H1 (cell line): ENCODE results near the gene SHQ1. TPM values are rescaled to one million over a fixed set of nuclear protein-coding genes. Genes with fewer than 3 reads are reported as not detected.

ENCODE experiments used
- CTCF ChIA-PET: fragments of 300-600 bp; sonication (Branson Sonifier 250); formaldehyde crosslinking; loops from one replicate; lab custom pipeline; 2021; ENCODE audit not compliant: partially characterized antibody; lab: Charles Lee
- POLR2A ChIA-PET: fragments of 300-600 bp; sonication (Branson Sonifier 250); formaldehyde crosslinking; loops from one replicate; lab custom pipeline; 2021; ENCODE audit warnings: inconsistent platforms; ENCODE audit not compliant: partially characterized antibody; lab: Charles Lee
- DNase-seq, 2 experiments: peaks; one replicate each; pipeline versions ENCODE4 v3.0.0 to v3.0.0-alpha.2; 2010 to 2022; ENCODE audit warnings: low spot score in 2 of 2, low read depth in 1 of 2, mixed read lengths in 1 of 2
- FAIRE-seq: peaks from 2 replicates; lab custom pipeline; 2011; peaks lifted over from hg19 to GRCh38; lab: Jason Lieb, UNC
- H2AFZ ChIP-seq: 2 replicates; pipeline ENCODE4 v1.8.1; 2012; ENCODE audit warnings: low read length, inconsistent platforms
- H2AK5ac ChIP-seq: 2 replicates; pipeline ENCODE4 v1.6.1; 2013; ENCODE audit warnings: low read depth, low read length
- H2BK120ac ChIP-seq: replicated peaks from 2 replicates; pipeline ENCODE3; 2013; ENCODE audit warnings: low read depth, low read length, inconsistent platforms
- H2BK12ac ChIP-seq: 2 replicates; pipeline ENCODE4 v1.6.1; 2013; ENCODE audit warnings: low read depth, low read length
- H2BK15ac ChIP-seq: 2 replicates; pipeline ENCODE4 v1.6.1; 2013; ENCODE audit warnings: low read length
- H2BK20ac ChIP-seq: 2 replicates; pipeline ENCODE4 v1.6.1; 2013; ENCODE audit warnings: low read length
- H2BK5ac ChIP-seq: 2 replicates; pipeline ENCODE4 v1.6.1; 2013; ENCODE audit warnings: low read depth, low read length
- H3K14ac ChIP-seq: 2 replicates; pipeline ENCODE4 v1.6.1; 2013; ENCODE audit warnings: inconsistent platforms; ENCODE audit not compliant: insufficient read length
- H3K18ac ChIP-seq: 2 replicates; pipeline ENCODE4 v1.6.1; 2013; ENCODE audit warnings: low read length; ENCODE audit errors: extremely low read depth
- H3K23ac ChIP-seq: 2 replicates; pipeline ENCODE4 v1.6.1; 2013; ENCODE audit warnings: inconsistent platforms; ENCODE audit not compliant: insufficient read length
- H3K23me2 ChIP-seq: 2 replicates; pipeline ENCODE4 v1.6.1; 2013; ENCODE audit warnings: low read depth, low read length
- H3K27ac ChIP-seq: 2 replicates; pipeline ENCODE4 v1.6.1; 2011; ENCODE audit warnings: low read depth, low read length, inconsistent platforms
- H3K27me3 ChIP-seq, 4 experiments: replicated peaks in 1 of 4; 1 replicate in 1 of 4; 2 replicates in 3 of 4; pipeline versions ENCODE4 v1.6.1 to v1.8.1; 2011 to 2013; ENCODE audit warnings: low read length in 3 of 4, mild to moderate bottlenecking in 3 of 4, inconsistent platforms in 2 of 4, mixed read lengths in 2 of 4, moderate library complexity in 1 of 4; ENCODE audit not compliant: control insufficient read depth in 3 of 4, insufficient read depth in 3 of 4; ENCODE audit errors: extremely low read depth in 1 of 4
- H3K36me3 ChIP-seq, 4 experiments: 2 replicates each; pipeline versions ENCODE4 v1.6.1 to v1.8.1; 2011 to 2013; ENCODE audit warnings: mild to moderate bottlenecking in 4 of 4, low read length in 3 of 4, moderate library complexity in 2 of 4, control low read depth in 1 of 4, inconsistent platforms in 1 of 4; ENCODE audit not compliant: insufficient read depth in 4 of 4, control insufficient read depth in 2 of 4
- H3K4ac ChIP-seq: replicated peaks from 2 replicates; pipeline ENCODE3; 2013; ENCODE audit warnings: low read length, low read depth, mixed read lengths, inconsistent platforms; ENCODE audit not compliant: insufficient read length
- H3K4me1 ChIP-seq, 4 experiments: replicated peaks in 1 of 4; 1 replicate in 1 of 4; 2 replicates in 3 of 4; pipeline versions ENCODE4 v1.6.1 to v1.8.1; 2011 to 2013; ENCODE audit warnings: low read length in 3 of 4, inconsistent platforms in 2 of 4, mixed read lengths in 1 of 4; ENCODE audit not compliant: insufficient read depth in 4 of 4, control insufficient read depth in 3 of 4
- H3K4me2 ChIP-seq, 2 experiments: 2 replicates each; pipeline versions ENCODE4 v1.6.1 to v1.8.1; 2011 to 2013; ENCODE audit warnings: low read depth in 2 of 2, low read length in 2 of 2, control low read depth in 1 of 2, inconsistent platforms in 1 of 2, mild to moderate bottlenecking in 1 of 2; ENCODE audit not compliant: insufficient read depth in 1 of 2
- H3K4me3 ChIP-seq, 4 experiments: fragments of 200-600, 300-600 bp in 1 of 4; sonication (generic), shearing (Covaris generic), sonication (Bioruptor Twin) in 1 of 4; 2 replicates each; pipeline versions ENCODE4 v1.5.1 to v1.8.1; 2011 to 2016; ENCODE audit warnings: low read length in 4 of 4, low read depth in 3 of 4, control low read depth in 2 of 4, inconsistent platforms in 2 of 4, mild to moderate bottlenecking in 2 of 4, mixed read lengths in 1 of 4, moderate library complexity in 1 of 4; ENCODE audit not compliant: insufficient read depth in 2 of 4; ENCODE audit errors: extremely low read depth in 1 of 4
- H3K56ac ChIP-seq: replicated peaks from 2 replicates; pipeline ENCODE3; 2013; ENCODE audit warnings: low read depth, mild to moderate bottlenecking, mixed read lengths, low read length, inconsistent platforms; ENCODE audit not compliant: insufficient read length
- H3K79me1 ChIP-seq: 2 replicates; pipeline ENCODE4 v1.6.1; 2013; ENCODE audit warnings: low read depth, low read length, control low read depth
- H3K79me2 ChIP-seq, 2 experiments: 2 replicates each; pipeline versions ENCODE4 v1.6.1 to v1.8.1; 2012 to 2013; ENCODE audit warnings: low read length in 2 of 2, mild to moderate bottlenecking in 2 of 2, inconsistent platforms in 1 of 2; ENCODE audit not compliant: insufficient read depth in 2 of 2, control insufficient read depth in 1 of 2
- H3K9ac ChIP-seq, 4 experiments: replicated peaks in 1 of 4; 1 replicate in 1 of 4; 2 replicates in 3 of 4; pipeline versions ENCODE4 v1.6.1 to v1.8.1; 2011 to 2013; ENCODE audit warnings: low read depth in 3 of 4, low read length in 3 of 4, control low read depth in 2 of 4, mild to moderate bottlenecking in 2 of 4, moderate library complexity in 2 of 4, inconsistent platforms in 1 of 4; ENCODE audit errors: extremely low read depth in 1 of 4
- H3K9me3 ChIP-seq, 2 experiments: 2 replicates each; pipeline versions ENCODE4 v1.6.1 to v1.8.1; 2012 to 2013; ENCODE audit warnings: mild to moderate bottlenecking in 2 of 2, moderate library complexity in 2 of 2, control low read depth in 1 of 2, inconsistent platforms in 1 of 2, low read depth in 1 of 2, low read length in 1 of 2, mixed read lengths in 1 of 2; ENCODE audit not compliant: insufficient read depth in 2 of 2
- H4K20me1 ChIP-seq, 2 experiments: replicated peaks in 1 of 2; 2 replicates each; pipeline versions ENCODE3 to v1.8.1; 2011 to 2013; ENCODE audit warnings: inconsistent platforms in 2 of 2, low read length in 2 of 2, mild to moderate bottlenecking in 1 of 2; ENCODE audit not compliant: insufficient read depth in 2 of 2, control insufficient read depth in 1 of 2
- H4K5ac ChIP-seq: 2 replicates; pipeline ENCODE4 v1.6.1; 2013; ENCODE audit warnings: low read length, low read depth, mixed read lengths, inconsistent platforms; ENCODE audit not compliant: insufficient read length
- H4K8ac ChIP-seq: 2 replicates; pipeline ENCODE4 v1.8.0; 2013; ENCODE audit warnings: mild to moderate bottlenecking, moderate library complexity, low read length, inconsistent platforms; ENCODE audit not compliant: insufficient read depth; ENCODE audit errors: extremely low read depth
- H4K91ac ChIP-seq: replicated peaks from 2 replicates; pipeline ENCODE3; 2013; ENCODE audit warnings: low read length, mixed read lengths, inconsistent platforms; ENCODE audit not compliant: insufficient read length
- ATF2 ChIP-seq: IDR thresholded peaks from 2 replicates; pipeline ENCODE4 v1.6.1; 2012; ENCODE audit warnings: low read length, inconsistent platforms
- BACH1 ChIP-seq: IDR thresholded peaks from 2 replicates; pipeline ENCODE4 v1.6.1; 2012; ENCODE audit warnings: low read length, improper control_type of control experiment
- CEBPB ChIP-seq: IDR thresholded peaks from 2 replicates; pipeline ENCODE4 v1.6.1; 2012; ENCODE audit warnings: low read depth, low read length
- E2F6 ChIP-seq: IDR thresholded peaks from 2 replicates; pipeline ENCODE4 v1.6.1; 2012; ENCODE audit warnings: inconsistent platforms
- GTF2F1 ChIP-seq: IDR thresholded peaks from 2 replicates; pipeline ENCODE4 v1.6.1; 2012; ENCODE audit warnings: low read depth, low read length, improper control_type of control experiment, borderline replicate concordance
- RBBP5 ChIP-seq: IDR thresholded peaks from 2 replicates; pipeline ENCODE4 v1.7.1; 2012; ENCODE audit warnings: low read depth, mild to moderate bottlenecking, inconsistent platforms, low read length, moderate library complexity, borderline replicate concordance
- RNF2 ChIP-seq: fragments of 200-900, 300-1000 bp; sonication (generic); IDR thresholded peaks from 2 replicates; pipeline ENCODE4 v1.7.1; 2016; ENCODE audit warnings: borderline replicate concordance, low read depth, mild to moderate bottlenecking, antibody characterized with exemption, low read length; ENCODE audit not compliant: poor library complexity, severe bottlenecking; ENCODE audit errors: missing control alignments
- SAP30 ChIP-seq: fragments of 300-600 bp; sonication (generic); IDR thresholded peaks from 2 replicates; pipeline ENCODE4 v1.7.1; 2012; ENCODE audit warnings: low read length, moderate library complexity, mild to moderate bottlenecking, inconsistent platforms; ENCODE audit not compliant: insufficient read depth, insufficient replicate concordance
- TEAD4 ChIP-seq: IDR thresholded peaks from 2 replicates; pipeline ENCODE4 v1.6.1; 2012; ENCODE audit warnings: low read depth, low read length, inconsistent platforms, mixed read lengths
- WGBS, 2 experiments: shearing (Covaris generic) in 1 of 2; methylation state at CpG; one replicate each; pipeline versions ENCODE4 v1.1.6 to v1.1.7; 2013 to 2015; ENCODE audit warnings: low lambda C conversion rate in 2 of 2, mixed read lengths in 2 of 2, inconsistent platforms in 1 of 2, low coverage in 1 of 2, missing lambda C conversion rate in 1 of 2; ENCODE audit not compliant: insufficient replicate concordance in 2 of 2, insufficient coverage in 1 of 2, insufficient read length in 1 of 2; ENCODE audit errors: extremely low coverage in 1 of 2, missing lambda C conversion rate in 1 of 2; 5-methylcytosine and 5-hydroxymethylcytosine counted together
- polyA plus RNA-seq, 7 experiments: library from polyadenylated mRNA; depleted of rRNA in 3 of 7; stranded (reverse) in 5 of 7; unstranded in 2 of 7; fragments of >200 nt in 5 of 7; fragments of 200-250 nt in 2 of 7; gene quantifications; 1 replicate in 5 of 7; 2 replicates in 1 of 7; 4 replicates in 1 of 7; pipeline versions ENCODE4 v1.2.1 to v1.2.3, GENCODE V29; 2011 to 2013; ENCODE audit warnings: missing spikeins in 2 of 7, mixed read lengths in 2 of 7
- total RNA-seq: library from RNA; stranded (reverse); fragmentation: NEBNext Ultra II Directional; extraction: Animal tissue kit (Norgen Biotek cat#: 25700); gene quantifications from 2 replicates; pipeline ENCODE4 v1.2.1, GENCODE V29; 2021

SHQ1 gene
- total and polyA plus RNA-seq, 2 of the 8 experiments (the other 6 are each of a cell fraction or from before 2014, with no cell fraction given), result 10.7 to 34.4 TPM

- Histone ChIP-seq H3K4me2 (no peak overlapping the region), H3K14ac (no peak overlapping the region), H2AK5ac (no peak overlapping the region), H2BK120ac (no peak overlapping the region), H2AFZ (no peak overlapping the region), H3K4ac (no peak overlapping the region), H4K20me1 (no peaks in the 10 kb centered on the region), H4K91ac (no peak overlapping the region), H4K8ac (no peak overlapping the region; the same call in 1 of the 2 replicates), H3K9me3 (peaks cover 0 to 16% of the 10 kb centered on the region in 2 experiments; a peak in 2 of 4 replicates), H2BK20ac (no peak overlapping the region), H3K23ac (no peak overlapping the region), H4K5ac (no peak overlapping the region), H2BK12ac (no peak overlapping the region), H3K79me2 (no peaks in the 10 kb centered on the region), H3K36me3 (no peaks in the 10 kb centered on the region), H3K79me1 (no peaks in the 10 kb centered on the region), H3K27ac (no peak overlapping the region), H3K27me3 (no peaks in the 10 kb centered on the region), H3K4me3 (no peak overlapping the region), H3K56ac (no peak overlapping the region), H2BK15ac (no peak overlapping the region), H3K23me2 (no peaks in the 10 kb centered on the region), H3K18ac (no peak overlapping the region), H2BK5ac (no peak overlapping the region), H3K4me1 (no peaks in the 10 kb centered on the region; a peak in 1 of 7 replicates), H3K9ac (0 out of 7 replicates have a peak overlapping the region, but pooled peaks of 1 of the 4 experiments have one; percentile 28)
- 82% methylated on average over 16 of the region's 16 CpGs; no CpG with 5 or more reads in 1 of the 2 experiments for WGBS, 2 experiments
- POLR2A ChIA-PET, result no interaction called here
- no peak for FAIRE-seq
- CTCF ChIA-PET, result interaction anchor here (1.5 to 1.6 kb wide), 2 partner anchors 11 to 63 kb away, joined by 4 read pairs; no protein-coding TSS in a partner anchor
- DNase-seq, result no peak
- TF ChIP-seq RNF2 (no peak), ATF2 (no peak), BACH1 (no peak), RBBP5 (no peak), CEBPB (no peak), E2F6 (no peak), SAP30 (no peak), TEAD4 (no peak), GTF2F1 (no peak)
Measured at GRCh38 chr3:72728958-72729467, 119.2 kb downstream of the SHQ1 start.
